Uterus (tissue), 2 donors: ENCODE results near the gene CH25H.

Experiments
- CTCF ChIP-seq, 4 experiments: fragments of 200-600 bp in 2 of 4; fragments of 450-650 bp in 2 of 4; sonication (generic) in 2 of 4; IDR thresholded peaks; one replicate each; pipeline ENCODE4 v1.5.1; 2016 to 2019; ENCODE audit warnings: antibody characterized with exemption in 4 of 4, mild to moderate bottlenecking in 2 of 4, moderate library complexity in 1 of 4
- POLR2A ChIP-seq, 2 donors: fragments of 450-650 bp; IDR thresholded peaks; one replicate each; pipeline ENCODE4 v1.6.1; 2016; ENCODE audit warnings: antibody characterized with exemption in 2 of 2, mild to moderate bottlenecking in 1 of 2, moderate library complexity in 1 of 2

- TF ChIP-seq CTCF (IDR thresholded peaks at IDR 0.05) (no peak), POLR2A (IDR thresholded peaks at IDR 0.05) (no peak)
These were observed 43.0 kb downstream of the CH25H start for GRCh38 chr10:89164080-89164479.
